ENCODE data around the gene GDPGP1. TPM values are rescaled to one million over a fixed set of nuclear protein-coding genes. Genes with fewer than 3 reads are reported as not detected.

GDPGP1 gene
- total and polyA plus RNA-seq, 9 of the 15 experiments (the other 6 are each of a cell fraction or from before 2014, with no cell fraction given), result 0.78 to 6.1 (median 2.8) TPM

DNA sequence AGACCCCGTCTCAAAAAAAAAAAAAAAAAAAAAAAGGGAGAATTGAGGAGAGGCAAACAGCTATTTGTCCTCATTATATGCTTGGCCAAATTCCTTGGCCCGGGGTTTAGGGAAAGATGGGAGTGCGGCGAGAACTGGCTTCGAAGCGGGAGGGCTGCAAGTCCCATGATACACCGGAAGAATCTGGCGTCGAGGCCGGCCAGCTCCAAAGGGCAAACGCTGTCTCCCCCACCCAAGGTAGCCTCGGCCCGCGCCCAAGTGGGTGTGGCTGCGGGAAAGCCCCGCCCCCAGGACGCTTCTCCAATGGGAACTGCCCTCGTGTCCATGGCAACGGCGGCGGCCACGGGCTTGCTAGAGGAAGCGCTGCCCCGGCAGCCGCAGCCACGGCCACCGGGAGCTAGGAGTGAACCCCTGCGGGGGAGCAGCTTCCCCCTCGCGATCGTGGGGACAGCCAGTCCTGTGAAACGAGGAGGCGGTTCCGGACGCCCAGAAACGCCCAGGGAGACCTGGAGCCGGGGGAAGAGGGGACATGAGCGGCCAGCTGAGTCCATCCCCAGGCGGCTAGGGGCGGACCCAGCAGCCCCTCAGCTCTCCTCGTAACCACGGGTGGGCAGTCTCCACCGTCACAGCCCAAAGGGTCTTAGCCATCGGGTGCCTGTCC is 15.3 kb downstream of the GDPGP1 start, which contains the start of gene TTLL13 (continued):
- no peak for TF ChIP-seq ZBTB40 (IDR thresholded peaks at IDR 0.05)
- no peak for TF ChIP-seq ZBTB40 (CRISPR knock-in tag; IDR thresholded peaks at IDR 0.05)
- no peak for TF ChIP-seq ZNF695 (CRISPR knock-in tag; IDR thresholded peaks at IDR 0.05)
- TF ChIP-seq MED1 (CRISPR knock-in tag; IDR thresholded peaks at IDR 0.05; ENCODE audit: borderline replicate concordance), result no peak
- TF ChIP-seq FOSL1 (tag; conservative IDR thresholded peaks at IDR 0.05), result 0 out of 2 replicates have a peak, but pooled peaks have one; percentile 18
- TF ChIP-seq JUN (IDR thresholded peaks at IDR 0.05; ENCODE audit: borderline replicate concordance, low read depth, low read length), result no peak
- 0 out of 2 replicates have a peak, but pooled peaks have one; percentile 50 for TF ChIP-seq JUN (CRISPR knock-in tag; IDR thresholded peaks at IDR 0.05; ENCODE audit: borderline replicate concordance)
- TF ChIP-seq, protein P1, sequence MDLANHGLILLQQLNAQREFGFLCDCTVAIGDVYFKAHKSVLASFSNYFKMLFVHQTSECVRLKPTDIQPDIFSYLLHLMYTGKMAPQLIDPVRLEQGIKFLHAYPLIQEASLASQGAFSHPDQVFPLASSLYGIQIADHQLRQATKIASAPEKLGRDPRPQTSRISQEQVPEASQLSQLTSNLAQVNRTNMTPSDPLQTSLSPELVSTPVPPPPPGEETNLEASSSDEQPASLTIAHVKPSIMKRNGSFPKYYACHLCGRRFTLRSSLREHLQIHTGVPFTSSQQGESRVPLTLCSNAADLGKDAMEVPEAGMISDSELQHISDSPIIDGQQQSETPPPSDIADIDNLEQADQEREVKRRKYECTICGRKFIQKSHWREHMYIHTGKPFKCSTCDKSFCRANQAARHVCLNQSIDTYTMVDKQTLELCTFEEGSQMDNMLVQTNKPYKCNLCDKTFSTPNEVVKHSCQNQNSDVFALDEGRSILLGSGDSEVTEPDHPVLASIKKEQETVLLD (IDR thresholded peaks at IDR 0.05), result no peak
- TF ChIP-seq ZHX1 (conservative IDR thresholded peaks at IDR 0.05; ENCODE audit: low read length), result no peak
- TF ChIP-seq TCFL5 (CRISPR knock-in tag; conservative IDR thresholded peaks at IDR 0.05), result no peak
- no peak for TF ChIP-seq ZNF511 (CRISPR knock-in tag; IDR thresholded peaks at IDR 0.05)
- peak; percentile 29; the same call in 1 of the 2 replicates for TF ChIP-seq ELF1 (tag; IDR thresholded peaks at IDR 0.05)
- no peak for TF ChIP-seq FUS (optimal IDR thresholded peaks at IDR 0.05; ENCODE audit: low read depth, low read length)
- TF ChIP-seq ZNF644 (tag; IDR thresholded peaks at IDR 0.05; ENCODE audit: low read depth), result 0 out of 2 replicates have a peak, but pooled peaks have one; percentile 32

Data from K562 (cell line).